Measurements from ENCODE around the gene CAND2. TPM values are rescaled to one million over a fixed set of nuclear protein-coding genes. Genes with fewer than 3 reads are reported as not detected.
A peak's percentile ranks its signal among the peaks of the same experiment; 100 is the strongest.

The CAND2 gene
- total and polyA plus RNA-seq, 2 of the 8 experiments (the other 6 are each of a cell fraction or from before 2014, with no cell fraction given) = 8.7 TPM

DNA sequence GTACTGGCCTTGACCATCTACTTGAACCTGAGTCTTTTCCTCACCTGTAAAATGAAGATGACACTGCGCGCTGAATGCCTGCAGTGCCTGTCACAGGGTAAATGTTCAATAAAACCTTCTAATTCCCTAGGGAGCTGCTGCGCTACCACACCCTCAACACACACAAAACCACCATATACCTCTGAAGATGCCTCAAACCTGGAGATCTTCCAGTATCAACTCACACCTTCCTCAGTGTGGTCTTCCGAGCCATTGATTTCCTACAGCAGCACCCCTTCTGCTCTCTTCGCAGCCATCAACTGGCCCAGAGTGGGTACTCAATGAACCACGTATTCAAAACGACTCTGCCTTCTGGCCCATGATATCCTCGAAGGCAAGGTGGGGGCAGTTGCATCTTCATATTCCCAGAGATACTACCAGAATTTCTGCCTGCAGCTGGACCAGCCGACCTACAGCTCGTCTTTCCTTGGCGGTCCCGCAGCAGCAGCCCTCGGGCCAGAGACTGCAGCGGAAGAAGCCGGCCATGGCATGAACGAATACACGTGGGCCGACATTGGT lies 44.2 kb downstream of the CAND2 start:
- H3K27me3 ChIP-seq (replicated peaks in 1 of 4; ENCODE audit: control insufficient read depth in 3 of 4, extremely low read depth in 1 of 4, insufficient read depth in 3 of 4, low read length in 3 of 4) = no peaks in the 10 kb centered on the region
- no peak overlapping the region for H2BK20ac ChIP-seq (ENCODE audit: low read length)
- ChIA-PET POLR2A (ENCODE audit: partially characterized antibody) (interaction anchor here (0.7 to 20.9 kb wide), 22 partner anchors 20 to 182 kb away, joined by 3 to 661 read pairs (median 5); partner anchors contain the start of gene CAND2), CTCF (ENCODE audit: partially characterized antibody) (interaction anchor here (0.8 to 4.3 kb wide), 13 partner anchors 8 to 135 kb away, joined by 3 to 23 read pairs (median 8); no protein-coding TSS in a partner anchor)
- H2AFZ ChIP-seq (ENCODE audit: low read length) = no peak overlapping the region
- peak overlapping the region; percentile 71 for H3K56ac ChIP-seq (replicated peaks; ENCODE audit: insufficient read length, low read depth, low read length)
- H3K14ac ChIP-seq (ENCODE audit: insufficient read length) = no peak overlapping the region
- H3K9me3 ChIP-seq (ENCODE audit: insufficient read depth in 2 of 2, low read depth in 1 of 2, low read length in 1 of 2) = no peaks in the 10 kb centered on the region
- peak overlapping the region; percentile 88 to 100 (median 94) for H3K4me3 ChIP-seq (ENCODE audit: extremely low read depth in 1 of 4, insufficient read depth in 2 of 4, low read depth in 3 of 4, low read length in 4 of 4)
- H4K91ac ChIP-seq (replicated peaks; ENCODE audit: insufficient read length, low read length) = peak overlapping the region; percentile 95
- no peak overlapping the region for H2BK15ac ChIP-seq (ENCODE audit: low read length)
- FAIRE-seq (no peak), DNase-seq (ENCODE audit: low read depth in 1 of 2, low spot score in 2 of 2) (no peak)
- no peak overlapping the region for H3K23ac ChIP-seq (ENCODE audit: insufficient read length)
- H3K18ac ChIP-seq (ENCODE audit: extremely low read depth, low read length) = peak overlapping the region; percentile 95; the same call in 1 of the 2 replicates
- WGBS, 2 experiments (ENCODE audit: extremely low coverage in 1 of 2, insufficient coverage in 1 of 2, insufficient read length in 1 of 2, insufficient replicate concordance in 2 of 2, low coverage in 1 of 2, low lambda C conversion rate in 2 of 2, missing lambda C conversion rate in 1 of 2) = 9% methylated on average over 18 of the region's 18 CpGs; no CpG with 5 or more reads in 1 of the 2 experiments
- peaks cover 12% of the 10 kb centered on the region for H3K79me1 ChIP-seq (ENCODE audit: low read depth, low read length)
- peak overlapping the region; percentile 18 for H4K5ac ChIP-seq (ENCODE audit: insufficient read length, low read depth, low read length)
- H3K4me2 ChIP-seq (ENCODE audit: insufficient read depth in 1 of 2, low read depth in 2 of 2, low read length in 2 of 2) = peak overlapping the region; percentile 96 to 100
- peaks cover 40 to 50% (median 47%) of the 10 kb centered on the region in 4 experiments for H3K36me3 ChIP-seq (ENCODE audit: control insufficient read depth in 2 of 4, insufficient read depth in 4 of 4, low read length in 3 of 4)
- H3K4ac ChIP-seq (replicated peaks; ENCODE audit: insufficient read length, low read depth, low read length) = peak overlapping the region; percentile 0
- peaks cover 24 to 37% of the 10 kb centered on the region in 2 experiments for H4K20me1 ChIP-seq (replicated peaks in 1 of 2; ENCODE audit: control insufficient read depth in 1 of 2, insufficient read depth in 2 of 2, low read length in 2 of 2)
- no peak overlapping the region for H2BK120ac ChIP-seq (replicated peaks; ENCODE audit: low read depth, low read length)
- H2AK5ac ChIP-seq (ENCODE audit: low read depth, low read length) = peak overlapping the region; percentile 95; the same call in 1 of the 2 replicates
- H3K9ac ChIP-seq (replicated peaks in 1 of 4; ENCODE audit: extremely low read depth in 1 of 4, low read depth in 3 of 4, low read length in 3 of 4) = peak overlapping the region; percentile 93 to 99 (median 98)
- peak overlapping the region; percentile 98 for H2BK5ac ChIP-seq (ENCODE audit: low read depth, low read length)
- H3K27ac ChIP-seq (ENCODE audit: low read depth, low read length) = peak overlapping the region; percentile 93
- no peak overlapping the region for H2BK12ac ChIP-seq (ENCODE audit: low read depth, low read length)
- H4K8ac ChIP-seq (ENCODE audit: extremely low read depth, insufficient read depth, low read length) = peak overlapping the region; percentile 99; the same call in 1 of the 2 replicates
- H3K23me2 ChIP-seq (ENCODE audit: low read depth, low read length) = peaks cover 10% of the 10 kb centered on the region
- peaks cover 21 to 55% of the 10 kb centered on the region in 2 experiments for H3K79me2 ChIP-seq (ENCODE audit: control insufficient read depth in 1 of 2, insufficient read depth in 2 of 2, low read length in 2 of 2)
- peaks cover 5 to 17% (median 10%) of the 10 kb centered on the region in 4 experiments for H3K4me1 ChIP-seq (replicated peaks in 1 of 4; ENCODE audit: control insufficient read depth in 3 of 4, insufficient read depth in 4 of 4, low read length in 3 of 4)
- TF ChIP-seq POLR2AphosphoS5 (IDR thresholded peaks at IDR 0.05; ENCODE audit: low read depth, low read length) (peak; percentile 51; the same call in 1 of the 2 replicates), EP300 (IDR thresholded peaks at IDR 0.05; ENCODE audit: borderline replicate concordance in 1 of 2, low read depth in 2 of 2, low read length in 2 of 2) (no peak), SUZ12 (IDR thresholded peaks at IDR 0.05; ENCODE audit: low read length) (no peak), EGR1 (IDR thresholded peaks at IDR 0.05; ENCODE audit: borderline replicate concordance, low read depth, low read length) (no peak), SIN3A (conservative IDR thresholded peaks at IDR 0.05 in 1 of 2, IDR thresholded peaks at IDR 0.05 in 1 of 2; ENCODE audit: low read depth in 1 of 2, low read length in 2 of 2) (no peak), TAF7 (optimal IDR thresholded peaks at IDR 0.05; ENCODE audit: borderline replicate concordance, low read depth, low read length) (no peak), BRCA1 (IDR thresholded peaks at IDR 0.05; ENCODE audit: low read depth, low read length) (no peak)
- TF ChIP-seq, protein P1, sequence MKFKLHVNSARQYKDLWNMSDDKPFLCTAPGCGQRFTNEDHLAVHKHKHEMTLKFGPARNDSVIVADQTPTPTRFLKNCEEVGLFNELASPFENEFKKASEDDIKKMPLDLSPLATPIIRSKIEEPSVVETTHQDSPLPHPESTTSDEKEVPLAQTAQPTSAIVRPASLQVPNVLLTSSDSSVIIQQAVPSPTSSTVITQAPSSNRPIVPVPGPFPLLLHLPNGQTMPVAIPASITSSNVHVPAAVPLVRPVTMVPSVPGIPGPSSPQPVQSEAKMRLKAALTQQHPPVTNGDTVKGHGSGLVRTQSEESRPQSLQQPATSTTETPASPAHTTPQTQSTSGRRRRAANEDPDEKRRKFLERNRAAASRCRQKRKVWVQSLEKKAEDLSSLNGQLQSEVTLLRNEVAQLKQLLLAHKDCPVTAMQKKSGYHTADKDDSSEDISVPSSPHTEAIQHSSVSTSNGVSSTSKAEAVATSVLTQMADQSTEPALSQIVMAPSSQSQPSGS (IDR thresholded peaks at IDR 0.05; ENCODE audit: low read length) = no peak

Data from H1 (cell line).